Progenitor cell of endocrine pancreas (in vitro differentiated cells): ENCODE data around the gene JPT1. TPM values are rescaled to one million over a fixed set of nuclear protein-coding genes. Genes with fewer than 3 reads are reported as not detected.

Source experiments
- DNase-seq: peaks from one replicate; pipeline ENCODE4 v3.0.0; 2021; ENCODE audit warnings: low spot score; ENCODE audit not compliant: unreplicated experiment
- H3K27ac Mint-ChIP-seq: 2 replicates; pipeline ENCODE4 v1.8.0; 2021; ENCODE audit warnings: mild to moderate bottlenecking, moderate library complexity, mixed read lengths
- H3K27me3 Mint-ChIP-seq: 2 replicates; pipeline ENCODE4 v1.8.0; 2021; ENCODE audit warnings: mixed read lengths
- H3K36me3 Mint-ChIP-seq: 2 replicates; pipeline ENCODE4 v1.8.0; 2022; ENCODE audit warnings: mixed read lengths; ENCODE audit not compliant: insufficient read depth
- H3K4me1 Mint-ChIP-seq: 2 replicates; pipeline ENCODE4 v1.8.0; 2021; ENCODE audit warnings: low read depth, mixed read lengths
- H3K4me3 Mint-ChIP-seq: 2 replicates; pipeline ENCODE4 v1.8.0; 2021; ENCODE audit warnings: low read depth, mild to moderate bottlenecking, moderate library complexity, mixed read lengths
- H3K9me3 Mint-ChIP-seq: 2 replicates; pipeline ENCODE4 v1.8.0; 2021; ENCODE audit warnings: low read depth, mixed read lengths
- total RNA-seq: library from RNA; stranded (reverse); gene quantifications from 2 replicates; pipeline ENCODE4 v1.2.1, GENCODE V29; 2021
- TF ChIP-seq, protein P1 (sequence below): fragments of 200-600 bp; sonication (generic); IDR thresholded peaks from one replicate; pipeline ENCODE4 v1.5.0; 2021; ENCODE audit warnings: antibody characterized with exemption, mild to moderate bottlenecking; ENCODE audit not compliant: unreplicated experiment

The JPT1 gene
- total RNA-seq, 1 donor from 2014 or later = 202 TPM

DNA sequence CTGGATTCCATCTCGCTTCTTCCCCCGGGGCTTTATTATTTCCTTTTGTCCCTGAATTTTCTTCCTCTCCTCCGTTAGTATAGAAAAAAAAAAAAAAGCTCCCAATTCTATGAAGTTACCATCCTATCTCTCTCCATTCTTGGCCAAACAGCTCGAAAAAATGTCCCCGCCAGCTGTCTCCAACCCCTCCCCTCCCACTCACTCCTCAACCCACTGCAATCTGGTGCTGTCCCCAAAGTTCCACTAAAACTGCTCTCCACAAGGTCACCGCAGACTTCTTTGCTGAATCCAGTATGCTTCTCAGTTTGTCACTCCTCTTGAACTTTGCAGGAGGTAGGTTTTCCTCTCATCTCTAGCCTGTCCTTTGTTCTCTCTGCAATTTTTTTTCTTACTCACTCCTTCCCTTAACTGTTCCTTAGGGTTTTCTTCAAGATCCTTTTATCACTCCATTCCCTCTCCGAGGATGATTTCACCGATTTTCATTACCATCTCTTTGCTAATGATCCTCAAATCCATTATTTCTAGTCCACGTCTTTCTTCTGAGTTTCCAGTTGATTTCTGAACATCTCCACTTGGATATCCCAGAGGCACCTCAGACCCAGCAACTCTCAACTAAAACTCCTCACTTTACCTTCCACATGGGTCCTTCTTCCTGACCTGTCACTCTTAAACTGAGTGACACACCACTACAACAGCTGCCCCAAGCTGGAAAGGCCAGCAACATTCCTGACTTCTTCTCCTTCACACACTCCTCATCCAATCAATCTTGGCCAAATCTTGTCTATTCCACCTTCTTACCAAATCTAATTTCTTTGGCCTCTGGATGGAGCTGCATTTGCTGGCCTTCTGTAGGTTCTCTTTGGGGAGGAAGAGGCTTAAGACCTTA lies 29.9 kb upstream of the JPT1 start:
- no peak for DNase-seq
- peak overlapping the region; percentile 97 for H3K27ac Mint-ChIP-seq
- no peaks in the 10 kb centered on the region for H3K27me3 Mint-ChIP-seq
- TF ChIP-seq, protein P1, sequence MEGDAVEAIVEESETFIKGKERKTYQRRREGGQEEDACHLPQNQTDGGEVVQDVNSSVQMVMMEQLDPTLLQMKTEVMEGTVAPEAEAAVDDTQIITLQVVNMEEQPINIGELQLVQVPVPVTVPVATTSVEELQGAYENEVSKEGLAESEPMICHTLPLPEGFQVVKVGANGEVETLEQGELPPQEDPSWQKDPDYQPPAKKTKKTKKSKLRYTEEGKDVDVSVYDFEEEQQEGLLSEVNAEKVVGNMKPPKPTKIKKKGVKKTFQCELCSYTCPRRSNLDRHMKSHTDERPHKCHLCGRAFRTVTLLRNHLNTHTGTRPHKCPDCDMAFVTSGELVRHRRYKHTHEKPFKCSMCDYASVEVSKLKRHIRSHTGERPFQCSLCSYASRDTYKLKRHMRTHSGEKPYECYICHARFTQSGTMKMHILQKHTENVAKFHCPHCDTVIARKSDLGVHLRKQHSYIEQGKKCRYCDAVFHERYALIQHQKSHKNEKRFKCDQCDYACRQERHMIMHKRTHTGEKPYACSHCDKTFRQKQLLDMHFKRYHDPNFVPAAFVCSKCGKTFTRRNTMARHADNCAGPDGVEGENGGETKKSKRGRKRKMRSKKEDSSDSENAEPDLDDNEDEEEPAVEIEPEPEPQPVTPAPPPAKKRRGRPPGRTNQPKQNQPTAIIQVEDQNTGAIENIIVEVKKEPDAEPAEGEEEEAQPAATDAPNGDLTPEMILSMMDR = no peak
- peaks cover 9% of the 10 kb centered on the region for H3K4me1 Mint-ChIP-seq
- peak overlapping the region; percentile 82 for H3K4me3 Mint-ChIP-seq
- no peaks in the 10 kb centered on the region for H3K9me3 Mint-ChIP-seq
- H3K36me3 Mint-ChIP-seq = peaks cover 4% of the 10 kb centered on the region

DNA sequence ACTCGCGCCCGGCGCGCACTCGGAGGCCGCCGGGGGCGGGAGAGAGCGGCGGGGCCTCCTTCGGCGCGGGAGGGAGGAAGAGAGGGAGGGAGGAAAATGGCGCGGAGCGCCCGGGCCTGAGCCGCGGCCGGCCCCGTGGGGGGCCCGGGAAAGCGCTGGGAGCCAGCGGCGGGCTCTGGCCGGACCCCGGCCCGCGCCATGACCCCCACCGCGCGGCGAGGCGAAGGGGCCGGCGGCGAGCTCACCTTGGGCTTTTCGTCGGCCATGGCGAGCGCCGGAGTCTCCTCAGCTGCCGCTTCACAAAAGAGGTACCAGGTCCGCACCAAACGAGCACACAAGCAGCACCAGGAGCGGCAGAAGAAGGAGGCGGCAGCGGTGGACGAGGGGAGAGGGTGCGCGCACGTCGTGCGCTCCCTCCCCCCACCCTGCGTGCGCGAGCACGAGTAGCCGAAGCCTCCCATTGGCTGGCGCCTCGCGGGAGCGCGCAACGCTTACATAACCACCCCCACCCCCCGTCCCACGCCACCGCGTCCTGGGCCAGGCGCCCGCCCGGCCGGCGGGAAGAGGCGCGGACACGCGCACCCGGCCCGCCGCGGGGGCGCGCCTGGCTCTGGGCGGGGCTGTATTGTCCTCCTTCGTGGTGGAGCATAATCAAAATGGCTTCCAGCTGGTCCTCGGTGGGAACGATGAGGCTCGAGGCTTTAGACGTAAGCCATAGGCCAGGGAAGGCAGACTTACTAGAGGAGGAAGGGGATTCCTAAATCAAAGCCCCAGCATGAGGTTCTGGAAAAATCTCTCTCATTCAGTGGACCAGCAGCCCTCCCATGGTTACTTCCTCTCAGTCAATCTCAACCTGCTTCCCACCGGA lies 28.5 kb upstream of the JPT1 start, which contains the start of gene SUMO2:
TSS of gene SUMO2 (minus strand) at position 391 of the 868 bp plus-strand sequence. CDS start at position 266, 125 bp downstream.
- Mint-ChIP-seq H3K27ac (peak within 1 kb of the TSS; percentile 97), H3K27me3 (no peaks in the 10 kb centered on the region), H3K9me3 (no peaks in the 10 kb centered on the region), H3K4me3 (peak within 1 kb of the TSS; percentile 88), H3K36me3 (peaks cover 4% of the 10 kb centered on the region), H3K4me1 (peaks cover 9% of the 10 kb centered on the region)
- DNase-seq = peak; percentile 91
- TF ChIP-seq, protein P1 = no peak

DNA sequence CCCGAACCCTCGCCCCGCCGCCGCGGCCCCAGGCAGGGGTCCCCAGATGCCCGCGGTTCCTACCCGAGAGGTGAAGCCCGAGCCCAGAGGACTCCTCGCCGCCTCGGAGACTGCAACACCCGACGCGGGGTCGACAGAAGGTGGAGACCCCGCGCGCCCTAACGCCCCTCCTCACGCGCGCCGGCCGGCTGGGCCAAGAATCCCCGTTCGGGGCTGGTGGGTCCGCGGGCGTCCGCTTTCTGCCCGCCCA lies 27.9 kb upstream of the JPT1 start:
- peak; percentile 16 for DNase-seq
- peaks cover 4% of the 10 kb centered on the region for H3K36me3 Mint-ChIP-seq
- no peaks in the 10 kb centered on the region for H3K27me3 Mint-ChIP-seq
- H3K9me3 Mint-ChIP-seq = no peaks in the 10 kb centered on the region
- TF ChIP-seq, protein P1 = peak; percentile 29
- H3K4me3 Mint-ChIP-seq = peak overlapping the region; percentile 88
- H3K4me1 Mint-ChIP-seq = peaks cover 9% of the 10 kb centered on the region
- peak overlapping the region; percentile 56 for H3K27ac Mint-ChIP-seq

DNA sequence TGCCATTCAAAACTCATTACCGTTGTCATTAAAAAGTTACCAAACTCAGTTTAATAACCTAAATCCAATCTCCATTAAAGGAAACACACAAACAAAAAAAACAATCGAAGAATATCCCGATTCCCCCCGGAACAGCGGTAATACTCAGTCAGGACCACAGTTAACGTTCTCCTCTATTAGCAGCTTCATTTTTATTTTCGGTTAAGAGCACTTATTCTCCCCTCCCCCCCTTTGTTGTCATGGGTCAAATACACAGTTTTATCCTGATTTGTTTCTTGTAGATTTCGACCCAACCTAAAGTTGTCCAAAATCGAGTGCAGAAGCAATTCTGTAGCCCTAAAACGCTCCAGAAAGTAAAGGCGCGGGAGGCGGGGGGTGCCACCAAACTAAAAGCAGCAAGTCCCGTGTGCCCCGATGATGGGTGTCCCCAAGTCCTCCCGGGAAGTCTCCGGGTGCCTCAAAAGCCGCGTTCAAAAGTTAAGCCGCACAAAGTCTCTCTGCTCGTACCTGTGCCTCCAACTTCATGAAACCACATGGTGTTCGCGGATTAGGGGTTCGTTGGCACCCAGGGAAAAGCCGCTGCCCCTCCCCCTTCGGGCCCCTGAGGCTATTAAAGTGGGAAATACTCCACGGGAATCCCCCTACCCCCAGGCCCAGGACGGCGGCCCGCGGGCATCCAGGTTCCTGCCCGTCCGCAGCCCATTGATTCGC lies 27.5 kb upstream of the JPT1 start:
- TF ChIP-seq, protein P1 = no peak
- H3K9me3 Mint-ChIP-seq = no peaks in the 10 kb centered on the region
- peak overlapping the region; percentile 56 for H3K27ac Mint-ChIP-seq
- DNase-seq = no peak
- peak overlapping the region; percentile 88 for H3K4me3 Mint-ChIP-seq
- no peaks in the 10 kb centered on the region for H3K27me3 Mint-ChIP-seq
- peaks cover 9% of the 10 kb centered on the region for H3K4me1 Mint-ChIP-seq
- peaks cover 6% of the 10 kb centered on the region for H3K36me3 Mint-ChIP-seq

DNA sequence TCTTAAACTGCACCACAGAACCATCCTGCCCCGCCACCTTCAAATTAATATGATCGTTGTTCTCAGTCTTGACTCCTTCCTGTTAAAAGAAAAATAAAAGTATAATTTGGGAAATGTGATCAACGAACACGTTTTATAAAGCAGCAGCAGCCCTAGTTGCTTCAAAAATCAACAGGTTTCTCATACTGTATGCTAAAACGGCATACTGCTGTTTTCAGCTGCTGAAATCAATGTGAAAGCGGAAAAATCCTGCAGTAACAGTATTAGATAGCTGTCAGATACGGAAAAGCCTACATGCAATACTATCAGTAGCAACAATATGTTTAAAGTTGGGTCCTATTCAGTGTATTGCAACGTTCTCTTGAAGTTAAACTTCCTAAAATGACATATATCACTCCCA lies 26.8 kb upstream of the JPT1 start:
- H3K9me3 Mint-ChIP-seq = no peaks in the 10 kb centered on the region
- peak overlapping the region; percentile 88 for H3K4me3 Mint-ChIP-seq
- peaks cover 9% of the 10 kb centered on the region for H3K36me3 Mint-ChIP-seq
- TF ChIP-seq, protein P1 = no peak
- peak overlapping the region; percentile 56 for H3K27ac Mint-ChIP-seq
- H3K27me3 Mint-ChIP-seq = no peaks in the 10 kb centered on the region
- peaks cover 9% of the 10 kb centered on the region for H3K4me1 Mint-ChIP-seq
- no peak for DNase-seq
